C4-2B (cell line): ENCODE measurements around the gene LPCAT2.

ENCODE experiments used
- ZFX ChIP-seq: fragments of 450-650 bp; IDR thresholded peaks from 2 replicates; pipeline ENCODE4 v1.6.1; 2017
- TF ChIP-seq, protein P1 (sequence below): fragments of 450-650 bp; conservative IDR thresholded peaks from 2 replicates; pipeline ENCODE4 v1.5.1; 2017; ENCODE audit warnings: mild to moderate bottlenecking

DNA sequence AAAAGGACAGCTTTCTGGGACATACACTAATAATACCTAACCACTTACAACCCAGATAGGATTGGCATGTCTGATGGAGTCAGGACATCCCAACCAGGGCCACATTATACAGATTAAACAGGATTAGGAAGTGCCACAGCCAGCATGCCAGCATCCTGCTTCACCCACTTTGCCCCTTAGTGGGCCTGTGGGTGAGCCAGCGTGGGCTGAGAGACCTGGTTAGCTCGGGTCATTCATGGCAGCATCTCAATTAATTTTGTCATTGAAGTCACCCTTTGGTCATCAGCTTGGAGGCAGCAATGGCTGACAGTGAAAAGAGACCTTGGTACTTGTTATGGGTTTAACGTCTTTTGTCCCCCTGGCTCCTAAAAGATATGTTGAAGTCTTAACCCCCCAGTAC lies 117.0 kb downstream of the LPCAT2 start:
- TF ChIP-seq, protein P1, sequence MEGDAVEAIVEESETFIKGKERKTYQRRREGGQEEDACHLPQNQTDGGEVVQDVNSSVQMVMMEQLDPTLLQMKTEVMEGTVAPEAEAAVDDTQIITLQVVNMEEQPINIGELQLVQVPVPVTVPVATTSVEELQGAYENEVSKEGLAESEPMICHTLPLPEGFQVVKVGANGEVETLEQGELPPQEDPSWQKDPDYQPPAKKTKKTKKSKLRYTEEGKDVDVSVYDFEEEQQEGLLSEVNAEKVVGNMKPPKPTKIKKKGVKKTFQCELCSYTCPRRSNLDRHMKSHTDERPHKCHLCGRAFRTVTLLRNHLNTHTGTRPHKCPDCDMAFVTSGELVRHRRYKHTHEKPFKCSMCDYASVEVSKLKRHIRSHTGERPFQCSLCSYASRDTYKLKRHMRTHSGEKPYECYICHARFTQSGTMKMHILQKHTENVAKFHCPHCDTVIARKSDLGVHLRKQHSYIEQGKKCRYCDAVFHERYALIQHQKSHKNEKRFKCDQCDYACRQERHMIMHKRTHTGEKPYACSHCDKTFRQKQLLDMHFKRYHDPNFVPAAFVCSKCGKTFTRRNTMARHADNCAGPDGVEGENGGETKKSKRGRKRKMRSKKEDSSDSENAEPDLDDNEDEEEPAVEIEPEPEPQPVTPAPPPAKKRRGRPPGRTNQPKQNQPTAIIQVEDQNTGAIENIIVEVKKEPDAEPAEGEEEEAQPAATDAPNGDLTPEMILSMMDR = no peak
- TF ChIP-seq ZFX = no peak
